NCI-H524 treated with DMSO at 0.1 percent for 48 hours (cell line): ENCODE measurements around the gene RASGEF1C.
"Not testable (repeated sequence)": the region's sequence is repeated elsewhere in the genome, so short reads cannot be mapped to it uniquely, and the experiment has no call there.

ENCODE experiments used
- DNase-seq: peaks from one replicate; lab custom pipeline; 2025; lab: John Stamatoyannopoulos, UW

RASGEF1C gene

DNA sequence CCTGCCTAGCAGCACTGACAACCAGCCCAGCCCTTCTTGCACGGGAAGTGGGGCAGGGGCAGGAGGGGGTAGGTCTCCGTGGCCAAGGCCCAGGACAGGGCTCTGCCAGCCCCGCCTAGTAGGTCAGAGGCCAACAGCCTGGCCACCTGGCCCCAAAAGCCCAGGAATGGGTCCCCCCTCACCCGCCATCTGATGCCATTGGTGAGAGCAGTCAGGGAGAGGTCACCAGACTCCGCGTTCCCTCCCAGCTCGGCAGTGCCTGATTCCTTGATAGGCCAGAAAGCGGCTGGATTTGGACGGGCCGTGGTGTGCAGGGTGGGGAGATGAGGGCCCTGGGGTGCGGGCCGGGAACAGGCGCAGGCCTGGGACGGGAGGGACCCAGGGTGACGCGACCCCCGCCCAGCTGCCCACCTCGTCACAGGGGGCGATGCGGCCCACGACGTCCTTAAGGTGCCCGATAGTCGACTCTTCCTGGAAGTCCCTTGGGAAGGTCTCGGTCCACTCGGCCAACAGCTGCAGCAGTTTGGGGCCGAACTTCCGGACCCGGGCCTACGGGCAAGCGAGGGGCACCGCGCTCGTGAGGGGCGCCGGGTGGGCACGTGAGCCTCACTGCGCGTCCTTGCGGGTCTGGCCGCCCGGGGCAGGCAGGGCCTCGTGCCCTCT lies 72.9 kb downstream of the RASGEF1C start:
- DNase-seq = no peak

DNA sequence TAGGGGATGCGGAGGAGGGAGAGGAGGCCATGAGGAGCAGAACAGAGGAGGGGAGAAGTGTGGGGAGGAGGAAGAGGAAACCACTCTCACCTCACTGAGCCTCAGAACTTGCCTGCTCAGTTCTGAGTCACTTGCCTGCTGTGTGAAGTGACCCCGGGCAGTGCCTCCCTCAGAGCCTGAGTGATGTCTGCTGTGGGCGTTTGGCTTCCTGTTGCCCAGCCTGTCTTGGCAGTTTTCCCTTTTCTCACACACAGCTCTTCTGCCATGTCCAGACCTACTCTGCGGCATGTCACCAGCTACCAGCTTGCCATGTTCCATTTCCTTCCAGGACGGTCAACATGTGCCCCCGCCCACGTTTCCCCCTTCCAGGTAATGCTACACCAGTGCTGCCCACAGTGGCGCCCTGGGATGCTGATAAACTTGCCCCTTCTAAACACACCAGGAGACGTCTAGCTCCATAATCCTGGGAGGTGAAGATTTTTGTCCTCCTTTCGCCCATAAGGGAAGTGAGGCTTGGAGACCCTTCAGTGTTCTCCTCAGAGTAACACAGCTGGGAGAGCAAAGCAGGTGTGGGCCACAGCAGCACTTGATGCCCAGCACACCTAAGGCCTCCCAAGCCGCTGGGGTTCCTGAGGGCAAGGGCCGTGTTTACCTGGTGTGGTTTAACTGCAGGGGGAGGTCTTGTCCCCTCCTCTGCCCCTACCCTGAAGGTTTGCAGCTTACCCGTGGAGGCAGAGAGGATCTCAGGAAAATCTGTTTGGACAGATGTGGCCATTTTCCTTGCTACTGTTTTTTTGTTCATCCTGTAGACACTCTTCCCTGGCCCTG lies 73.7 kb downstream of the RASGEF1C start:
- DNase-seq = no peak

DNA sequence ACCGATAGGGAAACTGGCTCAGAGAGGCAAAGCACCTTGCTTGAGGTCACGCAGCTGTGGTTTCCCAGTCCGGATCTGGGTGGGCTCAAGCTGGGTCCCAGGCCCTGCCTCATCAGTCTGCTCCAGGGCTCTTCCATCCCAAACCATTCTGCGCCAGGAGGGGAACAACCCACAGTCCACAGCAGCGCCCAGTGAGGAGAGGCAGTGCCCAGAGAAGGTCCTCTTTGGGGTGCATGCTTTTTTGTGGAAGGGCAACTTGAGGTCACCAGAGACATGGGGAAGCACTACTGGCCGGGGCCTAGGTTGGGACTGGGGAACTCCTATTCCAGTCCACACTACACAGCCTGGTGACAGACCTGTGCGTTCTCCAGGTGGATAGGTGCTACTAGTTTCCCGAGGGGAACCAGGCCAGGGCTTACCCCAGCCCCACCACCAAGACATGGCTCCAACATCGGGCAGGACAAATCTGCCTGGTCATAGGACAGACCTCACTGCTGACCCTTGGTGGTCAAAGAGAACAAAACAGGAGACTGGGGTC lies 75.0 kb downstream of the RASGEF1C start:
- no peak for DNase-seq

DNA sequence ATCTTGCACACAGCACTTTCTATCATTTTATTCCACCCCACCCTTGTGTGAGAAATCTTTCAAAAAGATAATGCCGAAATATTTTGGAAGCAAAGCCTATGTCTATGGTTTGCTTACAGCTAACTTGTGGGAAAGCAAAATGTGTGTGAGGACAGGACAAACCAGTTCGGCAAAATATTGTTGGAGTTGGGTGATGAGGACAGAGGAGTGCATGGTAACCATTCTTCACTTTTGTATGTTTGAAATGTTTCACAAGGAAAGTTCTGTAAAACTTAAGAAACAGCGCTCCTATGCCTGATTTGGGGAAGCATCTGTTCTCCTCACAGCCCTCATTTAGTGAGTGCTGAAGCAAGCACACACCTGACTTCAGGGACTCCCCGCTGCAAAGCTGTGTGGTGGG lies 75.5 kb downstream of the RASGEF1C start:
- no peak for DNase-seq

DNA sequence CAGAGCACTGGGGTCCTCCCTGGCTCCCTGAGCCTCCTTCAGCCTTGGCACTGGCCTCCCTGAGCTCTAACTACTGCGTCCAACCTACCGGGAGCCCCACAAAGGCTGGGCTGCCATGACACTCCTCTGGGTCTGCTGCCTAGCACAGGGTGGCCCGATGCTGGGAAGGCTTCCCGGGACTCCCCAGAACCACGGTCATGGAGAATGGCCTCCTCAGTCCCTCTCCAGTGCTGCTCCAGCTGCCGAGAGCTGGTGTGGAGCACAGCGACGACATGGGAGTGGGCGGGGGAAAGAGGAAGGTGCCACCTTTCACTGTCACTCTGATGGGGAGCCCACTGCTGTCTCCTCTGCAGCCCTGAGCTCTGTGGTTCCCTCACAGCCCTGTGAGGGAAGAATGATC lies 76.0 kb downstream of the RASGEF1C start:
- no peak for DNase-seq

DNA sequence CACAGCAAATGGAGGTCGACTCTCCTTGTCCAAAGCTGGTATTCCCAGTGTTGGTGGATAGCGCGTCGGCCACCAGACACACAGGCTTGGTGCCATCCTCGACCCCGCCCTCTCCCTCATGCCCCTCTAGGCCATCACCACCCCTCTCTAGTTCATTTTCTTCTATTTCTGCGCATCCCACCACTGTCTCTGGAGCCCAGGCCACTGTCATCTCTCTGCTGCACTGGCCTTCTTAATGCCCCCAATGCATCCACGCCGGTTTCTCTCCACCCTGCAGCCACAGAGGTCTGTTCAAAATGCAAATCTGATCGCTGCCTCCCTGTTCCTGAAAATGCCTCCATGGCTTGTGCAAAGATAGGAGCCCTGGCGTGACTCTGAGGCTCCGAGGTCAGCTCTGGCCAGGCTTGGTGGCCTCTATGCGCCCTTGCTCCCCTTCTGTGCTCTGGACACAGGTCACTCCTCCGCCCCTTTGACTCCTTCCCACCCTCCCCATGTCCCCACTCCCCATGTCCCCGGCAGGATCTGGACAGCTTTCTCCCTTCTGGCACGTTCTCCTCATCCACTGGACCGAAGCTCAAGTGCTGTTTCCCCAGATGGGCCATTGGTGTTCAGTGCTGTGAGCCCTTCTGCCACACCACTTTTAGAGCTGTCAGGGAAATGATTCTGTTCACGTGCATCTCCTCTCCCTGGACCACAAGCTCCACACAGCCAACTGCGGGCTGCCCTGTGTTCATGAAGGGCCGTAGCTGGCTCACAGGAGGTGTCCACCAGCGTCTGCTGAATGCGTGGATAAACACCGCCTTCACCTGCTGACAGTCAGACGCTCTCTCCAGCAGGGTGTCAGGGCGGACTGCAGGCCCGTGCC lies 77.9 kb downstream of the RASGEF1C start:
- DNase-seq = peak; percentile 17

DNA sequence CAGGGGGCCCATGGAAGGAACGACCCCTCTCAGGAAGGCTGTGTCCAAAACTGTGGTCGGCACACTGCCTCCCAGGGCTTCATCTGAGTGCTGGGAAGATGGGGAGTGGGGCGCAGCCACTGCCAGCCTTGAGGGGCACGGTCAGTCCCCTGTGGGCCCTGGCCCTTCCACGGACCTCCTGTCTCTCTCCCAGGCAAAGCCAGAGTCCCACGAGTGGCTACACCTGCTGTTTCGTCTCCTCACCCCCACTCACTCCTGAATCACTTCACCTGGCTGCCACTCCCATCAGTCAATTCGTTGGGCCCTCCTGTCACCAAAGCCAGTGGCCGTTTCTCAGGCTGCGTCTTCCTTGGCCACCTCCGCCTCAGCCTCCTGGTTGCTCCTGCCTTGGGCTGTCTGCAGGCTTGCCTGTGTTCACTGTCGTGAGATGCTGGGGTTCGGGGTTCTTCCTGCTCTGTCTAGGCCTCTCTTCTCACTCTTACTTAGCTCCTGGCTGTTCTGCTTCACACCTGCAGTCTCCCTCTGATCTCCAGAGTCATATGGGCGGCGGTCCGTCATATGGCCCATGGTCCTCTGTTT lies 78.6 kb downstream of the RASGEF1C start:
- DNase-seq = no peak

DNA sequence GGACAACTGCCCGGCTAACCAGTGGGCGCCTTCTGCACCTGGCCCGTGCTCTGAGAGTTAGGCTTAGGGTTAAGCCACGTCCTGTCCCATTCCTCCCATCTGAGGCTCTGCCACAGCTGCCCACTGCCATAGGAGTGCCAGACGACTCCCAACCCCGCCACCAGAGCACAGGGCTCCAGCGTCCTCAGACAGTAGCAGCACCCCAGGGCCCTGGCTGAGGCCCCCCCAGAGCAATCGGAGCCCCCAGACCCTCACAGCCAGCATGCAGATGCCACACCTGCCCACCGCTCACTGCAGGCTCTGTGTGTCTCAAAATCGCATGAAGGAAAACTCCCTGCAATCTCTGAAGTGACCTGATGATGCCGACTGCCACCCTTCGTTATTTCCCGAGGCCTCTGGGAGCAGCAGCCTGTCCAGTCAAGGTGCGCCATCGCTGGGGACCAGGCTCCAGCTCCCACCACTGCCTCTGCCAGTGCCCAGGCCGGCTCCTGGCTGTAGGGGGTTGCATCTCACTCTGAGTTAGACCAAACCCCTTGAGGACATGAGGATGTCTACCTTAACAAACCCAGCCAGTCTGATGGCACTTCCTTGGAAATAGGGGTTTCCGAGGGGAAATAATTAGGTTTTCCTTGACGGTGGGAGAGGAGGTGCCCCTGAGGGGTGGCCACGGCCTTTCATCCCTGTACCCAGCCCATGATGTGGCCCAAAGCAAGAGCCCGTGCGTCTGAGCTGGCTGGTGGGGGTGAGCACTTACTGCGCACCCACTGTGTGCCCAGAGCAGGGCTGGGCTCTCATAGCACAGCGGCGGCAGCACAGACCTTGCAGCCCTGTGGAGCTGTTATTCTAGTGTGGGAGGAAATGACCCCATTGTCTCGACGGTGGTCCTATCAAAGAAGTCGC lies 79.5 kb downstream of the RASGEF1C start:
- DNase-seq = no peak

DNA sequence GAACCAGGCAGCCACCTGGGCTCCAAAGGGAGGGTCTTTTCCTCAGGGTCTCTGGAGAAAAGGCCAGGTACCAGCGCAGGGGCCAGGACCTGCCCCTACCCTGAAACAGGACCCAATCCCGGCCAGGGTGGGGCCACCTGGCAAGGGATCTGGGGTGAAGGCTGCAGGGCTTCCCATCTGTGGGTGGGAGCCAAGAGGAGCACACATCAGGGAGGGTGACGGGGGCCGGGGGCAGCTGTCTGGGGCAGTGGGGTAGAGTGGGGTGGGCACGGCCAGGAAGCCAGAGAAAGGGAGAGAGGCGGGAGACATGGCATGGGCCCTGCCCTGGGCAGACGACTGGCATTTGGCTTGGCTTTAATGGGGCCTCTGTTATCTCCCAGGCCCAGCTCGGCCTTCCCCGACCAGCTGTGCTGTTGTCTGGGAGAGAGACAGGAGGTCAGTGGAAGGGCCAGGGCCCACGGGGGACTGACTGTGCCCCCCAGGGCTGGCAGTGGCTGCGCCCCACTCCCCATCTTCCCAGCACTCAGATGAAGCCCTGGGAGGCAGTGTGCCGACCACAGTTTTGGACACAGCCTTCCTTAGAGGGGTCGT lies 80.2 kb downstream of the RASGEF1C start:
- no peak for DNase-seq

DNA sequence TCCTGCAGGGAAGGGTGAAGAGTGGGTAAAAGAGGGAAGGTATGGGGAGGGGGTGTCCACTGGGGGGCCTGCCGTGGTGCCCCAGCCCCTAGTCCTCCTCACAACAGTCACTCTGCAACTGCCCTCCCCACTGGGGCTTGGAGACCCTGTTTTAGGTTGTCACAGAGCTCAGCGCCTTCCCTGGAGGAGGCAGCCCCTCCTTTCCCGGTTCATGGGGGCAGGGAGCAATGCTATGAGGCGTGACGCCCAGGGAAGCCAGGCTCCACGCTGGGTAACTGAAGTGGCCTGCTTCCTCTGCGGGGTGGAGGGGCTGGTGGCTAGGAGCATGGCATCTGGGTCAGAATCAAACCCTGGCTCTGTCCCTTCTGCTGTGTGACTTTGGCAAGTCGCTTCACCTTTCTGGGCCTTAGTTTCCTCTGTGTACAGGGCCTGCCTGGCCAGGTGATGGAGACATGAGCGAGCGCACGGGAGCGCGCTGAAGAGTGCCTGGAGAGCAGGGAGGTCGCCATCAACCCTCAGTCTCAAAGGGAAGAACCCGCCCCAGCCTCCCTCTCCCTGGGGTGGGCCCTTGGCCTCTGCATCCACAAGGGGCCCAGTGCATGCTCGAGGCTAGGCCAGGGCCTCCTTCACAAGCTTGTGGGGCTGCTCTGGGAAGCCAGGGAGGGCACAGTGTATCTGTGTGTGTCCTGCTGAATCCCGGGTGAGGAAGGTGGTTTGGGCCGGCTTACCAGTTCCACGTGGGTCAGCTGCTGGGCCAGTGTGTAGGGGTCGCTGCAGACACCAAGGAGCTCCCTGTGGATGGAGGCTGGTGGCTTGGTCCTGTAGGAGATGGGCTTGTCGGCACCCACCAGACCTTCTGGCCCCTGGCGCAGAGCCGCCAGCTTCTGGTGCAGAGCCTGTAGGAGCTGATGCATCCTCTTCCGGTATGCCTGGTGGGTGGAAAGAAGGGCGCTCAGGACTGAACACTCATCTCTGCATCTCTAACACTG lies 81.0 kb downstream of the RASGEF1C start:
- DNase-seq = no peak

DNA sequence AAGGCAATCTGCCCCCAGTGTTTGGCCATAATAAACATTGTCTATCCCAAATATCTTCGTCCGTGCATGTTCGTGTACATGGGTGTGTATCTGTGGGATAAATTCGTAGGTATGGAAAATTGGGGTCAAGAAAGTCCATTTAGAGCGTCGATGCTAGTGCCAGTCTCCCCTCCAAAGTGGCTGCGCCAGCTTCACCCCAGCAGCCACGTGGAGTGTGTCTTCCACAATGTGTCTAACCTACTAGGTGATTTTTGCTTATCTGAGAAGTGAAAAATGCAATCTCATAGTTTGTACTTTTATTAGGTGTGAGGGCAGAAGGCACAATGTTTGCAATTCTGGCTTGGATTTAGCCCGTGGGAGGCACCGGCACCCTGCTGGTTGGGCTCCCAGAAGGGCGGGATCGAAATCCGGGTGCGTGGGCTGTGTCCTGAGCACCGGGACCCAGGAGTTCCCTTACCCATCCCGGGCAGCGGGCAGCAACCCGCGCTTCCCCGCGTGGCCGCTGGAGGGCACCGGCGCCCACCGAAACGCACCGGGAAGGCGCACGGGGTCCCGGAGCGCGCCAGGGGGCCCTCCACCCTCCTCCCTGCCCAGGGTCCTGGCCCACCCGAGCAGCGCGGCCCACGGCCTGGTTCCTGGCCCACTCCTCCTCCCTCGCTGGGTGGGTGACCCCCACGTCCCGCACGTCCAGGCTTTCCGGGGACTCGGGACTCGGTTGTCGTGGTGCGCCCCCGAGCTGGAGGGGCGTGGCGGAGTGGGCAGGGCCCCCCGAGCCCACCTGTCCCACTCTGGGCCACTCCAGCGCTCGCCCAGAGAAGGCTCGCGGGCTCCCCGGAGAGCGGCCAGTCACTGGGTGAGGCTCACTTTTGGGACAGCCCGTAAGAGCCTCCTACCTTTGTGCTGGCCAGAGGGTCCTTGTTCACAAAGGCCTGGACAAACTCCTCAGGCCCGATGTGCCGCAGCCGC lies 82.0 kb downstream of the RASGEF1C start:
- DNase-seq = no peak

DNA sequence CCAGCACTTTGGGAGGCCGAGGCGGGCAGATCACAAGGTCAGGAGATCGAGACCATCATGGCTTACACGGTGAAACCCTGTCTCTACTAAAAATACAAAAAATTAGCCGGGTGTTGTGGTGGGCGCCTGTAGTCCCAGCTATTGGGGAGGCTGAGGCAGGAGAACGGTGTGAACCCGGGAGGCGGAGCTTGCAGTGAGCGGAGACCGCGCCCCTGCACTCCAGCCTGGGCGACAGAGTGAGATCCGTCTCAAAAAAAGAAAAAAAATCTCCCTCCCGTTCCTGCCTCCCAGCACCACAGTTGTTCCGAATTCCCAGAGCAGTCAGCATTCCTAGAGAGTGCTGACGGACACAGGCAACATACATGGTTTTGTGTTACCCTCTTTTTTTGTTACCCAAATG lies 82.9 kb downstream of the RASGEF1C start:
- DNase-seq = not testable (repeated sequence)

DNA sequence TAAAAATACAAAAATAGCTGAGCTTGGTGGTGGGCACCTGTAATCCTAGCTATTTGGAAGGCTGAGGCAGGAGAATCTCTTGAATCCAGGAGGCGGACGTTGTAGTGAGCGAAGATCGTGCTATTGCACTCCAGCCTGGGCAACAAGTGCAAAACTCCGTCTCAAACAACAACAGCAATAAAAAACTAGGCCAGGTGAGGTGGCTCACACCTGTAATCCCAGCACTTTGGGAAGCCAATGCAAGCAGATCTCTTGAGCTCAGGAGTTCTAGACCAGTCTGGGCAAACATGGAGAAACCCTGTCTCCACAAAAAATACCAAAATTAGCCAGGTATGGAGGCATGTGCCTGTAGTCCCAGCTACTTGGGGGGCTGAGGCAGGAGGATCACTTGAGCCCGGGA lies 84.3 kb downstream of the RASGEF1C start:
- DNase-seq = not testable (repeated sequence)

DNA sequence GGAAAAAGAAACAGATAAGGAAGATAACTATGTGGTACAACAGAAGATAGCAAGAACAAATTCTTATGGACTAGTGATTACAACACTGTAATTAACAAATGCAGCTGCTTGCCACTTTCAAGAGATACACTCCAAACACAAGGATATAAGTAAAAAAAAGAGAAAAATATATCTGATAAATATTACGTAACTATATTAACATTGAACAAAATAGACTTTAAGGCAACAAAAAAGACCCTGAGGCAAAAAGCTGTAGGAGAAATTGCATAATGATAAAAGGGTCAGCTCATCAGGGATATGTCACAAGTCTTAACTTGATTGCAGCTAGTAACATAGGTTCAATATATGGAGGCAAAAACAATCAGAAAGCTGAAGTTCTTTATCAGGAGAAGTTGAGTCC lies 86.1 kb downstream of the RASGEF1C start:
- no peak for DNase-seq

DNA sequence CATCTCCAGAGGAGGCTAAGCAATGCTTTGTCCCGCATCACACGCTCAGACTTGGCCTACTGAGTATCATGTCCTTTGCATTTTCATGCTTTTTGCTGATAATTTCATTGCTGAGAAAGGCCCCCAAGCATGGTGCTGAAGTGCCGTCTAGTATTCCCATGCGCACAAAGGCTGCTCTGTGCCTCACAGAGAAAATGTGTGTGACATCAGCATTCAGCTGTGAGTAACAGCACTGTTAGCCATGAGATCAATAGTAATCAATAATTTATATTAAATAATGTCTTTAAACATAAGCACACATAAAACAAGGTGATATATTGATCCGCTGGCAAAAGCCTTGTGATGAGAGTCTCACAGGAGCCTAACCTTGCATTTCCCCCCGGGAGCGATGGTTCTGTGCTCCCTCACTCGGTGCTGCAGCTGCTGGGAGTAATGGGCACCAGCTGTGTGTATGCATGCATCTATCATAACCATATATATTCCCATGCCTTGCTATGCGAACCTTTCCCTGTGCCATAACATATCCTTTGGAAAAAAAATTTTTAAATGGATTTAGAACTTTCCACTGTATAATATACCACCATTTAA lies 87.1 kb downstream of the RASGEF1C start:
- DNase-seq = no peak

DNA sequence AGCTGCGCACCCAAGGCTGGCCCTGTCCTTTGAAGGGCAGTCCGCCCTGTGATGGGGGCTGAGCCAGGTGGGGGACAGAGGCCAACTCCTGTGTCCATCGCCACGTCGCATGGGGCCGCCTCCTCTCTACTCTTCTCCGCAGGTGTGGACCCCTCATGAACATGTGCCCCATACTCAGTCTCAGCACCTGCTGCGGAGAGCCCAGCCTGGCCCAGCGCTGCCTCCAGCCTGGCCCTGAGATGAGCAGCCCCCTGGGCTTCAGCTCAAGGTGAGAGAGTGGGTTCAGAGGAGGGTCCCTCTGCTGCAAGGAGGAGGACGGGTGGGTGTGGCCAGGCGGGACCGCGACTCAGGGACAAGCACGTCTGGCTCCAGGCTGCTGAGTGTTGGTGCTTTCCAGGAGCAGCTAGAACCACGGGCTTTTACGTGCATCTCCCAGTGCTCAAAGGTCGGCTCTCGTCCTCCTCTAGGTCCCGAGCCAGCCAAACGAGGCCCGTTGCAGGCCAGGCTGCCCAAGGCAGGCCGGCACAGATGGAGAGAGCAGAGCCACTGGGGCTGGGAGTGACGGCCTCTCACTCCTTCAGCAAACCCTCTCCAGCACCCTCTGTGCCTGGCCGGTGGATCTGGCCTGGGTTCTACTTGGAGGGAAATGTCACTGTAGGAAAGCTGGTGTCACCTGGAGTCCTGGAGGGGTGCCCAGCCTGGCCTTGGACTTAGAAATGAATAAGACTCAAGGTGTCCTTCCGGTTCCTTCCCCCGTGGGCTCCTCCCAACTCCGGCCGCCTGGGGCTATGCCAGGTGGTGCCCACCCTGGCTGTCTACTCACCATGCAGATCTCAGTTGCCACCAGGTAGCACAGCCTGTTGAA lies 88.5 kb downstream of the RASGEF1C start:
- DNase-seq = no peak

DNA sequence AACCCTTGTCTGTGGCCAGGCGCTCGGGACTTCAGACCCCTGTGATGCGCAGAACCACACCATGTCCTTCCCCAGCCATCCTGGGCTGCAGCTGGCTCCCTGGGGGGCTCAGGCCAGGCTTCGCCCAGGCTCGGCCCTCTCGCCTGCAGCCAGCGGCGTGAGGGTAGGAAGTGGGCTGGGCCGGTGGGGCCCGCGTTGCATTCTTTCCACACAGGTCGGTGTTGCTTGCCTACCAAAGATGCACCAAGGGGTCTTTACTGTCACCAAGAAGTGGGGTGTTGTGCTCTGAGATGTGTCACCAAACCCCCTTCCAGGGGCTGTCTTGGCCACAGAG lies 89.1 kb downstream of the RASGEF1C start:
- DNase-seq = no peak
